HS-5 (cell line): ENCODE measurements around the gene RTP5.
"Not testable (repeated sequence)": the region's sequence is repeated elsewhere in the genome, so short reads cannot be mapped to it uniquely, and the experiment has no call there.

Source experiments
- DNase-seq: peaks from one replicate; pipeline ENCODE4 v3.0.0-alpha.2; 2012; ENCODE audit warnings: low read depth

RTP5 gene

GRCh38 chr2:241902357-241902991 is 32.9 kb downstream of the RTP5 start:
- DNase-seq, result no peak

- no peak for DNase-seq
These were observed 33.8 kb downstream of the RTP5 start for GRCh38 chr2:241903121-241904010.

DNA sequence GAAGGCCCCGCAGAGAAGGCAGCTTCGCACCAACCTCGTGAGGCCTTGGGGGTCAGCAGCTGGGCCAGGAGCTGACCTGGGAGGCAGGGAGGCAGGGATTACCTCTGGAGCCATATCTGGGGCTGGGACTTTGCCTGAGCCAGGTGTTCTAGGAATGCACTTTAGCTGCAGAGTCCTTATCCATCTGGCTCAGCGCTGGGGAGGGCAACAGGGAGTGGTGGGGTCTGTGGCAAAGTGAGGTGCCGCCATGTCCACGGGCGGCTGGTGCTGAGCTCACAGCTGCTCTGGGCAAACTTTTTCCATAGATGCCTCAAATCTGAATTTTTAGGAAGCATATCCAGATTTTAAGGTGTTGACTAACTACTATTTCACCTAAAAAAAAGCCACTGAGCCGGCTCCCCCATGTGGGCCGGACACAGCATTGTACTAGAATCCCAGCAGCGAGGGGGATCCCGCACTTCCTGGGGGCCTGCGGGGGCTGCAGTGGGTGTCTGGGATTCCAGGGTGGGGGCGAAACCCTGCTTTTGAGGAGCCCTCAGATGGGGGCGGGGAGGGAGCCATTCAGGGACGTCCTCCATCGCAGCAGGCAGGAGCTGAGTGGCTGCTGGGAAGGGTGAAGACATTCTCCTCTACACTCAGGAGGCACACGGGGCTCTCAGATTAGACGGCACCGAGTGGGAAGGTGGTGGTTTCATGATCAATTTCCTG is 34.6 kb downstream of the RTP5 start:
- DNase-seq, result no peak

DNA sequence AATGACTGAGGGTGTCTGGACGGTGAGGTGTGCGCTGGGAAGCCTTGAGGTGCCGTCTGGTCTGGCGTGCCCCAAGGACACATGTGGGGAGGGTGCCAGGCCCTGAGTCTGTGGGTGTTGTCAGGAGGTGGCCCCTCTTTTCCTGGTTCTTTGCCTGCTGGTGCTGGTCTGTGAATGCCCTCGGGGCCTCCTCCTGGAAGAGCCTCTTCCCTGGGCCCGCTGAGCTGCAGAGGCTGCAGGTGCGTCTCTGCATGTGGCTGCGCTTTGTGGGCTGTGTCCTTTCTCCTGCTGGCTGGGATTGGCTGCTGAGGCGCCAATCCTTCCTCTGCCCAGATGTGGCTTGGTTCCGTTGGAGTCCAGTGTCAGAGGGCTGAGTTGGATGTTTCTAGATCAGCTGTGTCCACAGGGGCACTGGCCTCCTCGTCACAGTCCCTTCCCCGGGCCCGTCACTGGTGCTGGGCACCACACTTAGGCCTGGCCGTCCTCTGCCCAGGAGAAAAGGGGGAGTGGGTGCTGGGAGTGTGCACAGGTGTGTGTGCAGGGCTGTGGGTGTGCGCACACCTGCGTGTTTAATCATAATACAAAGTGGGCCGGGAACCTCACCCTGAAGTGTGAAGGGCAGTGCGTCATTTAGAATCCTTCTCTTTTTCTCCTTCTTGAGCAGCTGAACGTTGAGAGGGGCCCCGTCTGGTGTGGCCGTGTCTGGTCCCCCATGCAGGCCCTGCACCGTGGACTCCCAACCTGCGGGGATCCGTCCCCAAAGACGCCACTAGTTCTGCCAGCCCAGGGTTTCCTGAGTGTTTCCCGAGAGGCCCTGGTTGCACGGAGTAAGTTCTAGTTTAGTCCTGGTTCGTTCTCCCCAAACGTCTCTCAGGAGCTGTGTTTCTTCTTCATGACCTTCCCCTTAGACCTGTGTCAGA is 35.5 kb downstream of the RTP5 start:
- no peak for DNase-seq

- DNase-seq, result no peak
These were observed 36.3 kb downstream of the RTP5 start for GRCh38 chr2:241905716-241906377.

DNA sequence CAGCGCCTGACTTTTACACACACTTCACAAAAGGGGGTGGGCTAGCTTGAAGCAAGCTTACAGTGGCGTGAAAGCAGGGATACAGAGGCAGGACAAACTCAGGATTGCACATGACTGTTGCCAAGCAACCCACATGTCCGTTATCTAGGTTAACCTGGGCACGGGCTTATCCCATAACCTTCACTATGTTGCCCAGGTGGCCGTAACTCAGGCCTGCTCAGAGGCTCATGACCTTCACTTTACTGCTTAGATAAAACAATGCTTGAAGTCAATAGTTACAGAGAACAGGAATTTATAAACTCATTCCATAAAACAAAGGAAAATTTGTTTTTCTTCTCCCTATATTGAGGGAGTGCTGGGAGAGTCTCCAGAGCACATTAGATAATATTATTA is 36.8 kb downstream of the RTP5 start:
- DNase-seq, result not testable (repeated sequence)

GRCh38 chr2:241906826-241907570 is 37.5 kb downstream of the RTP5 start:
- DNase-seq, result no peak

DNA sequence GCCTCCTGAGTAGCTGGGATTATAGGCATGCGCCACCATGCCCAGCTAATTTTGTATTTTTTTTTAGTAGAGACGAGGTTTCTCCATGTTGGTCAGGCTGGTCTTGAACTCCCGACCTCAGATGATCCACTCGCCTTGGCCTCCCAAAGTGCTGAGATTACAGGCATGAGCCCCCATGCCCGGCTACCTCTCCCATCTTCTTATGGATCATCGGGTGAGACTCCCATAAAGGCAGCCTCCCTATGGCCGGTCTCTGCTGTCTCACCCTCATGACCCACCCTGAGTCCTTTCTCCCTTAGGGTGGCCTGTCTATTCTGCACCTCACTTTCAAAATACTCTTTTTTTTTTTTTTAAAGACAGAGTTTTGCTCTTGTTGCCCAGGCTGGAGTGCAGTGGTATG is 38.3 kb downstream of the RTP5 start:
- not testable (repeated sequence) for DNase-seq

GRCh38 chr2:241908686-241909420 is 39.3 kb downstream of the RTP5 start:
- no peak for DNase-seq

- DNase-seq, result no peak
These were observed 40.2 kb downstream of the RTP5 start for GRCh38 chr2:241909769-241910168.

DNA sequence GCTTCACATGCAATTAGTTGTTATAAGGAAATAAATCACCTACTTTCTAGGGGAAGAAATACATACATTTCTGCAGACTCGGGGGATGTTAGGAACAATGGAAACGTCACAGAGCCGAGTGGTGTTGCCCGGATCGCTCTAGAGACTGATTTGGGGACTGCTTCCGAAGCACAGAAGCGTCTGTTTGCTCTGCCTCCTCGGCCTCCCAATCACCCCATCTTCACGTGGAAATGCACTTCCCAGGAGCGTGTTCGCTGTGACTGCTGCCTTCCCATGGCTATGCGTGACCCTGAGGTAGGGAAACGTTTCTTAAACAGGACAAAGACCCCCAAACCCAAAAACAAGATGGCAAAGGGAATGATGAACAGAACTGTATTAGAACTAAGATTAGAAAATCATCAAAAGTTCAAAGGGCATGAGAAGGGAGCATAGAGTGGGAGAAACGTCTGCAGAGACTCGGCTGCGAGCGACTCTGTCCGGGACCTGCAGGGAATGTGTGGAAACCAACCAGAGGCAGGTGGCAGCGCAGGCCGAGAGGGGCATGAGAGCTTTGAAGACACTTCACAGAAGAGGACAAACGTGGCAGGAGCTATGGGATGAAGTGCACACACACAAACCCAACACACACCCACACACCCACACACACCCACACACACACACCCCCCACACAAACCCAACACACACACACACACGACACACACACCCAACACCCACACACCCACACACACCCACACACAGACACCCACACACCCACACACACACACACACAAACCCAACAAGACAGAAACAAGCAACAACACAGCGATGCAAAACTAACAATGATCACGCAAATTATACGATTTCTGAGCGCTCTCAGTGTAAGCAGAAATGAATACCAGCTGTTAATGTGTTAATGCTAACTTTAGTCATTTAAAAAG is 41.3 kb downstream of the RTP5 start:
- no peak for DNase-seq

GRCh38 chr2:241911551-241911950 is 42.0 kb downstream of the RTP5 start:
- DNase-seq, result no peak

GRCh38 chr2:241912021-241912555 is 42.6 kb downstream of the RTP5 start:
- DNase-seq, result no peak

- DNase-seq, result no peak
These were observed 44.2 kb downstream of the RTP5 start for GRCh38 chr2:241913703-241914102.

DNA sequence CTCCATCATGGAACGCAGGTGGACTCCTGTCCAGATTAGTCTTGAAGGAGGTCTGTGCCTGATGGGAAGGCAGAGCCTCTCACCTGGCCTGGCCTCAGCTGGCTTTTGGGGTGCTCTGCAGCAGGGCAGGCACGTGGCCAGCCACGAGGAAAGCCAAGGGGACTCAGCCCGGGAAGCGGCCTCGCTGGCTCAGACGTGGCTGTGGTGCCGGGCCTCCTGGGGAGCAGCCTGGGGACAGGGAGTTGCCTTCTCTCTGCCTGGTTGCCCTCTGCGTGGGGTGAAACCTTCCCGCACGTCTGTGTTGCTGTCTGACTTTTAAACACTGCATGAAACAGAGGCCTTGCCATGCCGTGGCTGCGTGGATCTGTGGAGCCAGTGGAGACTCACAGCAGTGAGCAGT is 45.0 kb downstream of the RTP5 start:
- DNase-seq, result no peak

DNA sequence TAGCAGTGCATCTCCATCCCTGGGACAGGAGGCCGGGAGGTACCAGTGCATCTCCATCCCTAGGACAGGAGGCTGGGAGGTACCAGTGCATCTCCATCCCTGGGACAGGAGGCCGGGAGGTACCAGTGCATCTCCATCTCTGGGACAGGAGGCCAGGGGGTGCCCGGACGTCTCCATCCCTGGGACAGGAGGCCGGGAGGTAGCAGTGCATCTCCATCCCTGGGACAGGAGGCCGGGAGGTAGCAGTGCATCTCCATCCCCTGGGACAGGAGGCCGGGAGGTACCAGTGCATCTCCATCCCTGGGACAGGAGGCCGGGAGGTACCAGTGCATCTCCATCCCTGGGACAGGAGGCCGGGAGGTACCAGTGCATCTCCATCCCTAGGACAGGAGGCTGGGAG is 52.1 kb downstream of the RTP5 start:
- DNase-seq, result not testable (repeated sequence)

GRCh38 chr2:241922411-241922810 is 52.9 kb downstream of the RTP5 start:
- no peak for DNase-seq

DNA sequence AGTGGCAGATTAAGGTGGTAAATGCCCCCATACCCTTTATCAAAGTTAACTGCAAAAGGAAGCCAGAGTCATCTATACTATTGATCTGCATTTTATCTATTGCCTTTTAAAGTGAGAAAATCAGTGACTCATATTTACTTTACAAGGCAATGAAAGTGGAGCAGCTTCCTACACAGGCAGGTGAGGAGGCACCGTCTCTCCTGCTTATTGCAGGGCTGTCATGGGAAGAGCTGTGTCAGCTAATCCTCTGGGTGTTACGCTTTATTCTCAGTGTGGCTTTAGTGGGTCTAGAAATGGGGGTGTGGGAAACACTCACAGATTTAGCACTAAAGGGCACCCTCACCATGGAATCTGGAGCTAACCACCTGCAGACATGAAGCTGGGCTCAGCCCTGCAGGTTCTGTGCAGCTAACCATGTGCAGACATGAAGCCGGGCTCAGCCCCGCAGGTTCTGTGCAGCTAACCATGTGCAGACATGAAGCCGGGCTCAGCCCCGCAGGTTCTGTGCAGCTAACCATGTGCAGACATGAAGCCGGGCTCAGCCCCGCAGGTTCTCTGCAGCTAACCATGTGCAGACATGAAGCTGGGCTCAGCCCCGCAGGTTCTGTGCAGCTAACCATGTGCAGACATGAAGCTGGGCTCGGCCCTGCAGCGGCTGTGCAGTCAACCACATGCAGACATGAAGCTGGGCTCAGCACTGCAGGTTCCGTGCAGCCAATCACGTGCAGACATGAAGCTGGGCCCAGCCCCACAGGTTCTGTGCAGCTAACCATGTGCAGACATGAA is 53.5 kb downstream of the RTP5 start:
- DNase-seq, result not testable (repeated sequence)
